CD14-positive monocyte (primary cell): ENCODE measurements around the gene MYL11. TPM values are rescaled to one million over a fixed set of nuclear protein-coding genes. Genes with fewer than 3 reads are reported as not detected.

ENCODE experiments used
- DNase-seq, 3 donors: peaks; one replicate each; pipeline ENCODE4 v3.0.0-alpha.2; 2011 to 2022
- H2AFZ ChIP-seq: 2 replicates; pipeline ENCODE4 v1.6.0; 2012; ENCODE audit warnings: mild to moderate bottlenecking, low read depth, low read length, inconsistent platforms; ENCODE audit not compliant: insufficient read depth, poor library complexity, severe bottlenecking
- H3K27ac ChIP-seq, 2 donors: 1 replicate in 1 of 2; 2 replicates in 1 of 2; pipeline ENCODE4 v1.5.1; 2012 to 2013; ENCODE audit warnings: low read length in 2 of 2, control low read depth in 1 of 2, inconsistent platforms in 1 of 2, low read depth in 1 of 2, mild to moderate bottlenecking in 1 of 2
- H3K27me3 ChIP-seq, 2 donors: one replicate each; pipeline versions ENCODE4 v1.6.0 to v1.6.1; 2011 to 2013; ENCODE audit warnings: low read length in 2 of 2; ENCODE audit not compliant: control insufficient read depth in 2 of 2, insufficient read depth in 2 of 2
- H3K36me3 ChIP-seq, 2 donors: replicated peaks in 1 of 2; 1 replicate in 1 of 2; 2 replicates in 1 of 2; pipeline versions ENCODE4 v1.5.1 to v1.6.1; 2012 to 2013; ENCODE audit warnings: low read length in 2 of 2, control low read depth in 1 of 2, inconsistent platforms in 1 of 2, mild to moderate bottlenecking in 1 of 2; ENCODE audit not compliant: insufficient read depth in 2 of 2, control insufficient read depth in 1 of 2
- H3K4me1 ChIP-seq, 2 donors: 1 replicate in 1 of 2; 2 replicates in 1 of 2; pipeline versions ENCODE4 v1.5.1 to v1.6.1; 2012 to 2013; ENCODE audit warnings: low read length in 2 of 2, control low read depth in 1 of 2, inconsistent platforms in 1 of 2, mild to moderate bottlenecking in 1 of 2, moderate library complexity in 1 of 2; ENCODE audit not compliant: insufficient read depth in 2 of 2, control insufficient read depth in 1 of 2
- H3K4me2 ChIP-seq: replicated peaks from 2 replicates; pipeline ENCODE3; 2012; ENCODE audit warnings: low read length, moderate library complexity, mild to moderate bottlenecking; ENCODE audit not compliant: poor library complexity, severe bottlenecking; ENCODE audit errors: extremely low read depth
- H3K4me3 ChIP-seq, 3 experiments: fragments of 200-600 bp in 1 of 3; sonication (generic) in 1 of 3; replicated peaks in 1 of 3; 1 replicate in 2 of 3; 2 replicates in 1 of 3; pipeline ENCODE4 v1.5.1; 2011 to 2013; ENCODE audit warnings: low read length in 3 of 3, mild to moderate bottlenecking in 3 of 3, control low read depth in 2 of 3, low read depth in 2 of 3, inconsistent platforms in 1 of 3, moderate library complexity in 1 of 3
- H3K79me2 ChIP-seq: 2 replicates; pipeline ENCODE4 v1.6.0; 2012; ENCODE audit warnings: mild to moderate bottlenecking, control low read depth, inconsistent platforms, low read length, moderate library complexity; ENCODE audit not compliant: insufficient read depth
- H3K9ac ChIP-seq: 2 replicates; pipeline ENCODE4 v1.6.0; 2017; ENCODE audit warnings: low read length, mild to moderate bottlenecking; ENCODE audit not compliant: insufficient read depth, poor library complexity, severe bottlenecking
- H3K9me3 ChIP-seq, 2 donors: replicated peaks in 1 of 2; 1 replicate in 1 of 2; 2 replicates in 1 of 2; pipeline versions ENCODE4 v1.5.1 to v1.6.1; 2012 to 2013; ENCODE audit warnings: low read length in 2 of 2, control low read depth in 1 of 2; ENCODE audit not compliant: control insufficient read depth in 1 of 2, insufficient read depth in 1 of 2
- H4K20me1 ChIP-seq: 2 replicates; pipeline ENCODE4 v1.6.0; 2012; ENCODE audit warnings: mild to moderate bottlenecking, low read length, control low read depth, moderate library complexity; ENCODE audit not compliant: insufficient read depth
- H3K27ac Mint-ChIP-seq, 7 donors: one replicate each; pipeline ENCODE4 v1.8.0; 2020; ENCODE audit warnings: mild to moderate bottlenecking in 7 of 7, mixed read lengths in 7 of 7, moderate library complexity in 6 of 7, inconsistent platforms in 2 of 7
- H3K27me3 Mint-ChIP-seq, 3 donors: one replicate each; pipeline ENCODE4 v1.8.0; 2021 to 2022; ENCODE audit warnings: low read depth in 3 of 3, mild to moderate bottlenecking in 3 of 3, mixed read lengths in 3 of 3, moderate library complexity in 3 of 3, inconsistent platforms in 1 of 3
- H3K36me3 Mint-ChIP-seq, 2 donors: one replicate each; pipeline ENCODE4 v1.8.0; 2020; ENCODE audit warnings: mixed read lengths in 2 of 2, inconsistent platforms in 1 of 2, mild to moderate bottlenecking in 1 of 2
- H3K4me1 Mint-ChIP-seq: one replicate; pipeline ENCODE4 v1.8.0; 2020; ENCODE audit warnings: mild to moderate bottlenecking, mixed read lengths
- H3K4me3 Mint-ChIP-seq, 2 donors: one replicate each; pipeline ENCODE4 v1.8.0; 2020; ENCODE audit warnings: mild to moderate bottlenecking in 2 of 2, mixed read lengths in 2 of 2, moderate library complexity in 1 of 2
- H3K9me3 Mint-ChIP-seq, 7 donors: one replicate each; pipeline ENCODE4 v1.8.0; 2020 to 2022; ENCODE audit warnings: mixed read lengths in 7 of 7, mild to moderate bottlenecking in 6 of 7, moderate library complexity in 6 of 7, inconsistent platforms in 2 of 7
- WGBS: methylation state at CpG from one replicate; pipeline ENCODE4 v1.1.5; 2013; ENCODE audit warnings: missing lambda C conversion rate; ENCODE audit not compliant: insufficient coverage; 5-methylcytosine and 5-hydroxymethylcytosine counted together
- intact Hi-C, 2 donors: fragments of 100-400 bp; cut with micrococcal nuclease; formaldehyde crosslinking; loops; one replicate each; pipeline versions ENCODE4 v1.15.0 to v1.15.1; 2023
- polyA plus RNA-seq, 3 donors: library from polyadenylated mRNA; depleted of rRNA in 1 of 3; unstranded in 2 of 3; stranded (reverse) in 1 of 3; fragments of 300-500 nt in 2 of 3; fragments of >200 nt in 1 of 3; fragmentation: Illumina TruSeq in 2 of 3; gene quantifications; 1 replicate in 2 of 3; 2 replicates in 1 of 3; pipeline ENCODE4 v1.2.3, GENCODE V29; 2012 to 2021
- TF ChIP-seq, protein P1 (sequence below): fragments of 200-600 bp; IDR thresholded peaks from one replicate; pipeline ENCODE4 v1.8.0; 2022; ENCODE audit warnings: antibody characterized with exemption, mild to moderate bottlenecking

The MYL11 gene
- polyA plus RNA-seq, 3 donors, result 1.6 to 1.9 TPM; not detected in 1

DNA sequence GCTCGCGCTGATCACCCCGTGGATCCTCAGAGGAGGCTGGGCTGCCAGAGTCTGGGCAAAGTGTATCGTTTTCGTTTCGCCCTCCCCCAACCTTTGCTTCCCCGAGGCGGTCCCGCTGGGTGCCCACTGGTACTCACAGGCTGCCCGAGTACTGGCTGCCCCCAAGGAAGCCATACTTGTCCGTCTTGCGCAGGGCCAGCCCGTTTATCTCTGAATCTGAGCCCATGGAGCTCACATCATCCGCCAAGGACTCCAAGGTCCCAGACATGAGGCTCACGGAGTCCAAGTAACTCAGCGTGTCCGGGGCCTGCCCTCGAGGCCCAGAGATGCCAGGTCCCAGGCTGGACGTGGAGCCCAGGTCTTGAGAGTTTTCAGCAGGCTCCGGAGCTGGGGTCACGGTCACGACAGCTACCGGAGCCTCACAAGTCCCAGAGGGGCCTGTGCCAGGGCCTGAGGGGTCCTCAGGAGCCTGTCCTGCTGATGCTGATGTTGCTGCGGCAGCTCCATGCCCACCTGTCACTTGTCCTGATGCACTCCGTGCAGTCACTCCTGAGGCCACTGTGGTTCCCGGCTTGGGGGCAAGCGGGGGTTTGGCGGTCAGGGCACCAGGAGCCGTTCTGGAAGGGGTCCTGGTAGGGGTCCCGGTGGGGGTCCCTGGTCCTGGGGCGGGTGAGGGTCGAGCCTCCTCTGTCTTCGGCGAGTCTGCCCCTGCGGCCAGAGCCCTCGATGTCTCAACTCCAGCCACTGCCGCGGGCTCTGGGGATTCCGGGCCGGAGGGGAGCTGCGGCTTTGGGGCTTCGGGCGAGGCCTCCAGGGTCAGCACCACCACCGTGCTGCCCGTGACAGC, 5.3 kb upstream of the MYL11 start:
- Histone ChIP-seq H3K4me3 (peak overlapping the region; percentile 57 to 96 (median 60)), H3K9ac (peak overlapping the region; percentile 88), H3K27ac (peak overlapping the region; percentile 68 to 86), H2AFZ (no peak overlapping the region), H3K79me2 (peaks cover 58% of the 10 kb centered on the region), H3K4me1 (peaks cover 27 to 40% of the 10 kb centered on the region in 2 donors), H4K20me1 (peaks cover 48% of the 10 kb centered on the region), H3K36me3 (peaks cover 22 to 30% of the 10 kb centered on the region in 2 donors), H3K4me2 (peak overlapping the region; percentile 100), H3K9me3 (no peaks in the 10 kb centered on the region), H3K27me3 (no peaks in the 10 kb centered on the region)
- DNase-seq, result peak in 1 of 3 donors; percentile 38
- H3K27me3 Mint-ChIP-seq, result peaks cover 0 to 6% (median 0%) of the 10 kb centered on the region in 3 donors
- H3K4me1 Mint-ChIP-seq, result peaks cover 43% of the 10 kb centered on the region
- H3K36me3 Mint-ChIP-seq, result peaks cover 20 to 28% of the 10 kb centered on the region in 2 donors
- peak overlapping the region; percentile 86 to 97 (median 94) for H3K27ac Mint-ChIP-seq
- intact Hi-C loops, result no loop called here
- H3K9me3 Mint-ChIP-seq, result peaks cover 0 to 6% (median 0%) of the 10 kb centered on the region in 7 donors
- TF ChIP-seq, protein P1, sequence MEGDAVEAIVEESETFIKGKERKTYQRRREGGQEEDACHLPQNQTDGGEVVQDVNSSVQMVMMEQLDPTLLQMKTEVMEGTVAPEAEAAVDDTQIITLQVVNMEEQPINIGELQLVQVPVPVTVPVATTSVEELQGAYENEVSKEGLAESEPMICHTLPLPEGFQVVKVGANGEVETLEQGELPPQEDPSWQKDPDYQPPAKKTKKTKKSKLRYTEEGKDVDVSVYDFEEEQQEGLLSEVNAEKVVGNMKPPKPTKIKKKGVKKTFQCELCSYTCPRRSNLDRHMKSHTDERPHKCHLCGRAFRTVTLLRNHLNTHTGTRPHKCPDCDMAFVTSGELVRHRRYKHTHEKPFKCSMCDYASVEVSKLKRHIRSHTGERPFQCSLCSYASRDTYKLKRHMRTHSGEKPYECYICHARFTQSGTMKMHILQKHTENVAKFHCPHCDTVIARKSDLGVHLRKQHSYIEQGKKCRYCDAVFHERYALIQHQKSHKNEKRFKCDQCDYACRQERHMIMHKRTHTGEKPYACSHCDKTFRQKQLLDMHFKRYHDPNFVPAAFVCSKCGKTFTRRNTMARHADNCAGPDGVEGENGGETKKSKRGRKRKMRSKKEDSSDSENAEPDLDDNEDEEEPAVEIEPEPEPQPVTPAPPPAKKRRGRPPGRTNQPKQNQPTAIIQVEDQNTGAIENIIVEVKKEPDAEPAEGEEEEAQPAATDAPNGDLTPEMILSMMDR, result no peak
- peak overlapping the region; percentile 92 to 97 for H3K4me3 Mint-ChIP-seq
- 1% methylated on average over 36 of the region's 45 CpGs for WGBS

DNA sequence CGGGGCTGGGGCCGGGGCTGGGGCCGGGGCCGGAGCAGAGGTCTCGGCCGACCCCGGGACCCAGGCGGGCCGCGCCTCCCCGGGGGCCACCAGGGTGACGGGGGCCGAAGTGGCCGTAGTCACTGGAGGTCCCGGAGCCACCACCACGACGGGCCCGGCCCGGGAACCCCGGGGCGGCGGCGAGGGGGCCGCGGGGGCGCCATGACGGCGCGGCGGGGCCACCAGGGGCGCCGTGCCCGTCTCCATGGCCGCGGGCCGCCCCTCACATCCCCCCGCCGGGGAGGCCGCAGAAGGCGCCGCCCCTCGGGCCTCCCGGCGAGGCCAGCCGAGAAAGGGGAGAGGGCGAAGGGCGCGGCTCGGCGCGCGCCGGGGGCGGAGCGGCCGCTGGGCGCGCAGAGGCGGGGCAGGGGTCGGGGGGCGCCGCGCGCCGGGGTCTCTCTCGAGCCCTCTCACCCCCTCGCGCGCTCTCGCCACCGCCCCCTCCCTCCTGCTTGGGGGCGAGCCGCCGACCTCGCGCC, 4.6 kb upstream of the MYL11 start:
- DNase-seq, result no peak
- Mint-ChIP-seq H3K27me3 (peaks cover 0 to 6% (median 0%) of the 10 kb centered on the region in 3 donors), H3K4me1 (peaks cover 43% of the 10 kb centered on the region), H3K27ac (peak overlapping the region in 2 of 7 donors; percentile 46 to 96), H3K9me3 (peaks cover 0 to 6% (median 0%) of the 10 kb centered on the region in 7 donors), H3K4me3 (peak overlapping the region; percentile 57 to 92), H3K36me3 (peaks cover 13 to 22% of the 10 kb centered on the region in 2 donors)
- intact Hi-C loops, result loop anchor here (1.0 to 10.0 kb wide), 5 partner anchors 8 to 345 kb away; partner anchors contain the start of genes CD2BP2 (in 1 of the 2), FBRS (in 1 of the 2) and PRR14 (in 1 of the 2)
- Histone ChIP-seq H3K4me2 (peak overlapping the region; percentile 100), H3K4me1 (peaks cover 27 to 40% of the 10 kb centered on the region in 2 donors), H3K36me3 (peaks cover 15 to 23% of the 10 kb centered on the region in 2 donors), H3K27me3 (no peaks in the 10 kb centered on the region), H3K79me2 (peaks cover 51% of the 10 kb centered on the region), H3K9me3 (no peaks in the 10 kb centered on the region), H3K27ac (peak overlapping the region; percentile 68 to 86), H3K4me3 (peak overlapping the region; percentile 57 to 96 (median 60)), H3K9ac (peak overlapping the region; percentile 88), H2AFZ (no peak overlapping the region), H4K20me1 (peaks cover 41% of the 10 kb centered on the region)
- under 1% methylated on average over 69 of the region's 76 CpGs for WGBS
- TF ChIP-seq, protein P1, result no peak
